Heart right ventricle (tissue), 16 donors: ENCODE results near the gene FYB1. TPM values are rescaled to one million over a fixed set of nuclear protein-coding genes. Genes with fewer than 3 reads are reported as not detected.

Experiments
- ATAC-seq, 8 donors: fragments of 200-7000 bp; cut with Tn5 transposase; one replicate each; pipeline ENCODE4 v1.9.1; 2020; ENCODE audit warnings: mild to moderate bottlenecking in 8 of 8, moderate library complexity in 8 of 8, moderate number of reproducible peaks in 1 of 8
- DNase-seq, 2 donors: peaks; one replicate each; pipeline ENCODE4 v3.0.0-alpha.2; 2020
- H3K27ac ChIP-seq, 10 donors: fragments of 200-600 bp; sonication (generic) in 2 of 10; one replicate each; pipeline versions ENCODE4 v1.5.0 to v1.8.0; 2020 to 2022; ENCODE audit warnings: mild to moderate bottlenecking in 3 of 10
- H3K27me3 ChIP-seq, 7 donors: fragments of 200-600 bp; one replicate each; pipeline ENCODE4 v1.8.0; 2021 to 2022; ENCODE audit warnings: mild to moderate bottlenecking in 2 of 7
- H3K36me3 ChIP-seq, 9 donors: fragments of 200-600 bp; sonication (generic) in 1 of 9; one replicate each; pipeline versions ENCODE4 v1.5.0 to v1.8.0; 2020 to 2022; ENCODE audit warnings: mild to moderate bottlenecking in 2 of 9
- H3K4me1 ChIP-seq, 9 donors: fragments of 200-600 bp; sonication (generic) in 1 of 9; one replicate each; pipeline versions ENCODE4 v1.5.0 to v1.8.0; 2020 to 2022; ENCODE audit warnings: mild to moderate bottlenecking in 4 of 9
- H3K4me3 ChIP-seq, 10 donors: fragments of 200-600 bp; sonication (generic) in 2 of 10; one replicate each; pipeline versions ENCODE4 v1.5.0 to v1.8.0; 2020 to 2022; ENCODE audit warnings: mild to moderate bottlenecking in 7 of 10, moderate library complexity in 2 of 10
- H3K9me3 ChIP-seq, 11 donors: fragments of 200-600 bp in 10 of 11; sonication (generic) in 2 of 11; one replicate each; pipeline versions ENCODE4 v1.5.0 to v1.8.0; 2013 to 2022; ENCODE audit warnings: mild to moderate bottlenecking in 2 of 11, control low read depth in 1 of 11, moderate library complexity in 1 of 11
- WGBS, 2 donors: extraction: QIAGEN DNeasy Blood & Tissue Kit; methylation state at CpG; one replicate each; pipeline ENCODE4 v1.1.7; 2013; ENCODE audit warnings: inconsistent platforms in 1 of 2; 5-methylcytosine and 5-hydroxymethylcytosine counted together
- intact Hi-C, 10 donors: fragments of 100-400 bp; cut with DNase I; formaldehyde crosslinking; loops; one replicate each; pipeline versions ENCODE4 v1.11.1 to v1.14.2; 2022
- polyA plus RNA-seq, 2 donors: library from polyadenylated mRNA; stranded (reverse); fragments of 200-250 nt; gene quantifications; one replicate each; pipeline ENCODE4 v1.2.3, GENCODE V29; 2013
- total RNA-seq, 10 donors: library from RNA; stranded (reverse); fragmentation: NEBNext Ultra II Directional in 3 of 10; extraction: Animal tissue kit (Norgen Biotek cat#: 25700) in 3 of 10; gene quantifications; one replicate each; pipeline versions ENCODE4 v1.2.1 to v1.2.4, GENCODE V29; 2021 to 2023
- TF ChIP-seq, protein P1 (sequence below), 9 donors: fragments of 200-600 bp; sonication (generic) in 2 of 9; IDR thresholded peaks; one replicate each; pipeline versions ENCODE4 v1.5.0 to v1.8.0; 2021 to 2022; ENCODE audit warnings: antibody characterized with exemption in 9 of 9, mild to moderate bottlenecking in 5 of 9, moderate library complexity in 1 of 9
- donor health status: Arrhythmogenic right ventricular cardiomyopathy.
- donor health status: ischemic (EF 13 %, LVEDD 7.1; RV severe dilation, severe dysfunction).
- donor health status: healthy with polysubstance abuse.
- donor health status: DM: no; HTN: yes; CAD: no.
- donor health status: DM: no; HTN: no; CAD: no.
- donor health status: ischemic (EF 25% LVEDD 6.9; RV normal size, moderate dysfunction).
- donor health status: ischemic (EF 25% LVEDD 5.7; RV mildly dilated, moderate dysfunction).
- donor health status: healthy.
- donor health status: DM: yes; HTN: yes; CAD: no.
- donor health status: Ischemic cardiomyopathy.
- donor health status: ischemic (EF 35%, LVEDD 5.7; RV mildly dilated, moderate dysfunction).
- donor health status: nonischemic (EF 11% LVEDD 7.7; RV severe dilation, severe dysfunction).
- donor health status: DM: yes; HTN: yes; CAD: no.
- donor health status: PGD.
- donor health status: ischemic (EF 29% LVEDD 5.4; RV normal size, mild dysfunction).
- donor health status: nonischemic (EF 23%, LVEDD 6.1; RV moderate dilation, normal function).

FYB1 gene
- total and polyA plus RNA-seq, 12 donors, result 0.61 to 33.8 (median 2.3) TPM

DNA sequence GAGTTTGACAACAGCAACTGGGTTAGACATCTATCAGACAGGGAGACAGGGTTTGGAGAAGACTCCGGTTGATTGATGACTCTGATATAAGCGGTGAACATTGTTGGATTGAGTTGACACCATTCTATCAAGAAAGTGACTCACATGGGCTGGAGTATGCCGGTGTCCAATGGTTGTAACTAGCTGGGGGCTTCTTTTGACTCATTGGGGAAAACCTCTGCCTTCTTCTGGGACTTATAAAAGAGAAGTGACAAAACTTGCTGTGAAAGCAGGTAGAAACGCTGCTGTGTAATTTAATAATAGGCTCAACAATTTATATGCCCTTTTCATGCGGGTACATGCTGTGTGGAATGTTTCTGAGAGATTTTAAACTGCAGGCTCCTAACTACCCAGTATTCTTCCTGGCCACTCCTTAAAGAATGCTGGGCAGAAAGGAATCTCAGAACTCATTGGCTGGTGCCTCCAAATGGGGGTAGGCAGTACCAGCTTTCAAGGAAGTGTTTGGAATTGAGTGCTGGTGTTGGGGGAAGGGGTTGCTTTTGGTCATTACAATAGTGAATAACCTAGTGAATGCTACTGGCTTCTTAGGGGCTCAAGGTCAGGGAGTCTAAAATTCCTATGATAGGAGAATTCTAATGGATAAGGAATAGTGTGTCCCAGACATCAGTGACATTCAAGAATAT, 43.9 kb downstream of the FYB1 start:
- H3K36me3 ChIP-seq, result no peaks in the 10 kb centered on the region
- TF ChIP-seq, protein P1, sequence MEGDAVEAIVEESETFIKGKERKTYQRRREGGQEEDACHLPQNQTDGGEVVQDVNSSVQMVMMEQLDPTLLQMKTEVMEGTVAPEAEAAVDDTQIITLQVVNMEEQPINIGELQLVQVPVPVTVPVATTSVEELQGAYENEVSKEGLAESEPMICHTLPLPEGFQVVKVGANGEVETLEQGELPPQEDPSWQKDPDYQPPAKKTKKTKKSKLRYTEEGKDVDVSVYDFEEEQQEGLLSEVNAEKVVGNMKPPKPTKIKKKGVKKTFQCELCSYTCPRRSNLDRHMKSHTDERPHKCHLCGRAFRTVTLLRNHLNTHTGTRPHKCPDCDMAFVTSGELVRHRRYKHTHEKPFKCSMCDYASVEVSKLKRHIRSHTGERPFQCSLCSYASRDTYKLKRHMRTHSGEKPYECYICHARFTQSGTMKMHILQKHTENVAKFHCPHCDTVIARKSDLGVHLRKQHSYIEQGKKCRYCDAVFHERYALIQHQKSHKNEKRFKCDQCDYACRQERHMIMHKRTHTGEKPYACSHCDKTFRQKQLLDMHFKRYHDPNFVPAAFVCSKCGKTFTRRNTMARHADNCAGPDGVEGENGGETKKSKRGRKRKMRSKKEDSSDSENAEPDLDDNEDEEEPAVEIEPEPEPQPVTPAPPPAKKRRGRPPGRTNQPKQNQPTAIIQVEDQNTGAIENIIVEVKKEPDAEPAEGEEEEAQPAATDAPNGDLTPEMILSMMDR (IDR thresholded peaks at IDR 0.05), result no peak
- H3K9me3 ChIP-seq, result peaks cover 0 to 10% (median 0%) of the 10 kb centered on the region in 11 donors
- intact Hi-C loops, result no loop called here
- WGBS, 2 donors, result 90% methylated on average over 5 of the region's 5 CpGs
- H3K4me1 ChIP-seq, result peaks cover 0 to 57% (median 0%) of the 10 kb centered on the region in 9 donors
- H3K27me3 ChIP-seq, result peaks cover 0 to 2% (median 0%) of the 10 kb centered on the region in 7 donors
- DNase-seq (no peak), ATAC-seq (no peak)
- peak overlapping the region in 1 of 10 donors; percentile 79 for H3K27ac ChIP-seq
- no peak overlapping the region for H3K4me3 ChIP-seq

DNA sequence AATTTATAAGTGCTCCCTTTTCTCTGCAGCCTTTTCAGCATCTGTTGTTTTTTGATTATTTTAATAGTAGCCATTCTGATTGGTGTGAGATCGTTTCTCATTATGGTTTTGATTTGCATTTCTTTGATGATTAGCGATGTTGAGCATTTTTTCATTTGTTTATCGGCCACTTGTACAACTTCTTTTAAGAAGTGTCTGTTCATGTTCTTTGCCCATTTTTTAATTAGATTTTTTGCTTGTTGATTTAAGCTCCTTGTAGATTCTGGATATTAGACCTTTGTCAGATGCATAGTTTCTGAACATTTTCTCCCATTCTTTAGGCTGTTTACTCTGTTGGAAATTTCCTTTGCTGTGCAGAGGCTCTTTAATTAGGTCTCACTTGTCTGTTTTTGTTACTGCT, 46.3 kb downstream of the FYB1 start:
- DNase-seq (no peak), ATAC-seq (no peak)
- intact Hi-C loops, result no loop called here
- no peaks in the 10 kb centered on the region for H3K27me3 ChIP-seq
- 95 to 97% methylated on average over 3 of the region's 3 CpGs for WGBS, 2 donors
- TF ChIP-seq, protein P1 (IDR thresholded peaks at IDR 0.05), result no peak
- peaks cover 0 to 33% (median 0%) of the 10 kb centered on the region in 9 donors for H3K4me1 ChIP-seq
- no peak overlapping the region for H3K27ac ChIP-seq
- H3K36me3 ChIP-seq, result no peaks in the 10 kb centered on the region
- H3K4me3 ChIP-seq, result no peak overlapping the region
- peaks cover 0 to 10% (median 0%) of the 10 kb centered on the region in 11 donors for H3K9me3 ChIP-seq

DNA sequence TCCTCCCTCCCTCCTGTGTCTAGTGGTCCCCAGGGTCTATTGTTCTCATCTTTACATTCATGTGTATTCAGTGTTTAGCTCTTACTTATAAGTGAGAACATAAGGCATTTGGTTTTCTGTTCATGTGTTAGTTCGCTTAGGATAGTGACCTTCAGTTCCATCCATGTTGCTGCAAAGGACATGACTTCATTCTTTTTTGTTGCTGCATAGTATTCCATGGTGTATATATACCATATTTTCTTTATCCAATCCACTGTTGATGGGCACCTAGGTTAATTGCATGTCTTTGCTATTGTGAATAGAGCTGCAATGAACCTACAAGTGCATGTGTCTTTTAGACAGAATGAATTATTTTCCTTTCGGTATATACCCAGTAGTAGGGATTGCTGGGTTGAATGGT, 46.8 kb downstream of the FYB1 start:
- H3K36me3 ChIP-seq, result no peaks in the 10 kb centered on the region
- H3K27me3 ChIP-seq, result no peaks in the 10 kb centered on the region
- H3K27ac ChIP-seq, result no peak overlapping the region
- TF ChIP-seq, protein P1 (IDR thresholded peaks at IDR 0.05), result no peak
- peaks cover 0 to 10% (median 0%) of the 10 kb centered on the region in 11 donors for H3K9me3 ChIP-seq
- no peak overlapping the region for H3K4me3 ChIP-seq
- DNase-seq (no peak), ATAC-seq (no peak)
- 82 to 87% methylated on average over 2 of the region's 2 CpGs for WGBS, 2 donors
- intact Hi-C loops, result no loop called here
- H3K4me1 ChIP-seq, result peaks cover 0 to 29% (median 0%) of the 10 kb centered on the region in 9 donors

DNA sequence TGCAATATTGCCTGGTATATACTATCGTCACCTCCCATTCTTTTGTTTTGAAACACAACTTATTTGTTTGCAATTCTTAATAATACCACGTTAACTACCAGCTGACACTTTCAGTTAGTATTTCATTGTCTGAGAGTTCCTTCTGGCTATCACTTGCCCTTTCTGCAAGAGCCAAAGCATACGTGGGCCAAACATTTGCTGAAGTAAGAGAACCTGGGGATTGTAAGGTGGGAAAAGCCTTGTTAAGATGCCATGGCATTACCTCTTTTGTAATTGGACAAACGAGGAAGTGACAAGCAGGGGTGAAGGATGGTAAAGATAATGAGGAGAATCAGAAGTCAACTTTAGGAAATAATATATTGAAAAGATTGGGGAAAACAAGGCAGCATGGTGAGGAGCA, 47.7 kb downstream of the FYB1 start:
- peaks cover 0 to 26% (median 0%) of the 10 kb centered on the region in 9 donors for H3K4me1 ChIP-seq
- no peaks in the 10 kb centered on the region for H3K36me3 ChIP-seq
- peaks cover 0 to 10% (median 0%) of the 10 kb centered on the region in 11 donors for H3K9me3 ChIP-seq
- H3K27ac ChIP-seq, result no peak overlapping the region
- ATAC-seq, result no peak
- TF ChIP-seq, protein P1 (IDR thresholded peaks at IDR 0.05), result no peak
- intact Hi-C loops, result no loop called here
- H3K4me3 ChIP-seq, result no peak overlapping the region
- WGBS, 2 donors, result 57 to 64% methylated on average over 4 of the region's 4 CpGs
- DNase-seq, result no peak
- H3K27me3 ChIP-seq, result no peaks in the 10 kb centered on the region
